Activated CD8-positive, alpha-beta T cell treated with anti-CD3 and anti-CD28 coated beads, Interleukin-2, amount 10 ng/mL, durations not matched to agents 7 days and 5 days (primary cell): ENCODE measurements around the gene ALDH1A1. TPM values are rescaled to one million over a fixed set of nuclear protein-coding genes. Genes with fewer than 3 reads are reported as not detected.
"Not testable (repeated sequence)": the region's sequence is repeated elsewhere in the genome, so short reads cannot be mapped to it uniquely, and the experiment has no call there.

Experiments used
- ATAC-seq: fragments of 150-1000 bp; cut with Tn5 transposase; one replicate; pipeline ENCODE4 v1.10.0; 2021; ENCODE audit warnings: moderate library complexity
- CTCF ChIA-PET: fragments of 350-600 bp; sonication (Branson Sonifier 250); formaldehyde crosslinking; loops from one replicate; lab custom pipeline; 2021; ENCODE audit warnings: antibody characterized with exemption; lab: Charles Lee
- POLR2A ChIA-PET: fragments of 350-600 bp; sonication (Branson Sonifier 250); formaldehyde crosslinking; loops from one replicate; lab custom pipeline; 2021; ENCODE audit warnings: antibody characterized with exemption; lab: Charles Lee
- DNase-seq: peaks from one replicate; pipeline ENCODE4 v3.0.0-alpha.2; 2020
- H3K27ac Mint-ChIP-seq: one replicate; pipeline ENCODE4 v1.8.0; 2021; ENCODE audit warnings: mild to moderate bottlenecking, mixed read lengths
- H3K27me3 Mint-ChIP-seq: one replicate; pipeline ENCODE4 v1.8.0; 2021; ENCODE audit warnings: low read depth, mixed read lengths
- H3K36me3 Mint-ChIP-seq: one replicate; pipeline ENCODE4 v1.8.0; 2021; ENCODE audit warnings: low read depth, mixed read lengths
- H3K4me1 Mint-ChIP-seq: one replicate; pipeline ENCODE4 v1.8.0; 2021; ENCODE audit warnings: low read depth, mixed read lengths
- H3K4me3 Mint-ChIP-seq: one replicate; pipeline ENCODE4 v1.8.0; 2021; ENCODE audit warnings: mild to moderate bottlenecking, mixed read lengths
- H3K9me3 Mint-ChIP-seq: one replicate; pipeline ENCODE4 v1.8.0; 2022; ENCODE audit warnings: mixed read lengths; ENCODE audit not compliant: insufficient read depth
- total RNA-seq, 2 experiments: library from RNA; stranded (reverse); gene quantifications; one replicate each; pipeline ENCODE4 v1.2.3, GENCODE V29; 2021

The ALDH1A1 gene
- total RNA-seq, 2 experiments from 2014 or later = not detected

- ATAC-seq (no peak), DNase-seq (no peak)
- Mint-ChIP-seq H3K27ac (no peak overlapping the region), H3K27me3 (no peaks in the 10 kb centered on the region), H3K9me3 (no peaks in the 10 kb centered on the region), H3K4me3 (no peak overlapping the region), H3K36me3 (no peaks in the 10 kb centered on the region), H3K4me1 (no peaks in the 10 kb centered on the region)
- POLR2A ChIA-PET = no interaction called here
- CTCF ChIA-PET = no interaction called here
Observed at GRCh38 chr9:72875221-72875620, 77.6 kb downstream of the ALDH1A1 start.

GRCh38 chr9:72874344-72874743 is 78.5 kb downstream of the ALDH1A1 start:
- Mint-ChIP-seq H3K4me1 (no peaks in the 10 kb centered on the region), H3K27me3 (no peaks in the 10 kb centered on the region), H3K4me3 (no peak overlapping the region), H3K27ac (no peak overlapping the region), H3K36me3 (no peaks in the 10 kb centered on the region), H3K9me3 (no peaks in the 10 kb centered on the region)
- ChIA-PET POLR2A (no interaction called here), CTCF (no interaction called here)
- no peak for ATAC-seq
- DNase-seq = no peak

- CTCF ChIA-PET = interaction anchor here (0.6 kb wide), 1 partner anchor 602 kb away, joined by 3 read pairs; no protein-coding TSS in a partner anchor
Observed at GRCh38 chr9:72873456-72873855, 79.4 kb downstream of the ALDH1A1 start.

GRCh38 chr9:72872718-72873117 is 80.1 kb downstream of the ALDH1A1 start:
- H3K27ac Mint-ChIP-seq = no peak overlapping the region
- no peaks in the 10 kb centered on the region for H3K9me3 Mint-ChIP-seq
- ChIA-PET POLR2A (no interaction called here), CTCF (interaction anchor here (0.6 kb wide), 1 partner anchor 601 kb away, joined by 3 read pairs; no protein-coding TSS in a partner anchor)
- no peaks in the 10 kb centered on the region for H3K4me1 Mint-ChIP-seq
- no peaks in the 10 kb centered on the region for H3K36me3 Mint-ChIP-seq
- H3K4me3 Mint-ChIP-seq = no peak overlapping the region
- H3K27me3 Mint-ChIP-seq = no peaks in the 10 kb centered on the region
- no peak for DNase-seq
- ATAC-seq = no peak

More at GRCh38 chr9:72873456-72873855, 79.4 kb downstream of the ALDH1A1 start:
- POLR2A ChIA-PET = no interaction called here
- H3K36me3 Mint-ChIP-seq = no peaks in the 10 kb centered on the region
- no peaks in the 10 kb centered on the region for H3K27me3 Mint-ChIP-seq
- ATAC-seq (no peak), DNase-seq (no peak)
- no peaks in the 10 kb centered on the region for H3K4me1 Mint-ChIP-seq
- H3K27ac Mint-ChIP-seq = no peak overlapping the region
- H3K4me3 Mint-ChIP-seq = no peak overlapping the region
- no peaks in the 10 kb centered on the region for H3K9me3 Mint-ChIP-seq

GRCh38 chr9:72871685-72872084 is 81.2 kb downstream of the ALDH1A1 start:
- no peak for DNase-seq
- Mint-ChIP-seq H3K9me3 (no peaks in the 10 kb centered on the region), H3K4me1 (no peaks in the 10 kb centered on the region), H3K36me3 (no peaks in the 10 kb centered on the region), H3K4me3 (no peak overlapping the region), H3K27me3 (no peaks in the 10 kb centered on the region), H3K27ac (no peak overlapping the region)
- ATAC-seq = no peak
- POLR2A ChIA-PET = no interaction called here
- CTCF ChIA-PET = interaction anchor here (1.1 to 1.8 kb wide), 3 partner anchors 15 to 150 kb away, joined by 3 to 6 read pairs (median 4); no protein-coding TSS in a partner anchor

- DNase-seq = no peak
- POLR2A ChIA-PET = no interaction called here
- no peaks in the 10 kb centered on the region for H3K36me3 Mint-ChIP-seq
Observed at GRCh38 chr9:72864327-72864726, 88.5 kb downstream of the ALDH1A1 start.

GRCh38 chr9:72863456-72864094 is 89.3 kb downstream of the ALDH1A1 start:
- no peaks in the 10 kb centered on the region for H3K9me3 Mint-ChIP-seq
- no peaks in the 10 kb centered on the region for H3K27me3 Mint-ChIP-seq
- H3K27ac Mint-ChIP-seq = no peak overlapping the region

More at GRCh38 chr9:72864327-72864726, 88.5 kb downstream of the ALDH1A1 start:
- CTCF ChIA-PET = no interaction called here
- Mint-ChIP-seq H3K9me3 (no peaks in the 10 kb centered on the region), H3K4me3 (no peak overlapping the region), H3K27me3 (no peaks in the 10 kb centered on the region), H3K4me1 (no peaks in the 10 kb centered on the region), H3K27ac (no peak overlapping the region)
- no peak for ATAC-seq

GRCh38 chr9:72862788-72863187 is 90.1 kb downstream of the ALDH1A1 start:
- ATAC-seq, H3K36me3 Mint-ChIP-seq, H3K4me3 Mint-ChIP-seq: not testable (repeated sequence)

More at GRCh38 chr9:72863456-72864094, 89.3 kb downstream of the ALDH1A1 start:
- H3K36me3 Mint-ChIP-seq = no peaks in the 10 kb centered on the region
- POLR2A ChIA-PET = no interaction called here
- H3K4me1 Mint-ChIP-seq = no peaks in the 10 kb centered on the region
- DNase-seq (no peak), ATAC-seq (no peak)
- CTCF ChIA-PET = no interaction called here
- no peak overlapping the region for H3K4me3 Mint-ChIP-seq

GRCh38 chr9:72858089-72858912 is 94.6 kb downstream of the ALDH1A1 start:
- CTCF ChIA-PET = interaction anchor here (1.0 to 3.6 kb wide), 4 partner anchors 164 to 587 kb away, joined by 3 to 15 read pairs (median 4); no protein-coding TSS in a partner anchor
- Mint-ChIP-seq H3K9me3 (no peaks in the 10 kb centered on the region), H3K36me3 (no peaks in the 10 kb centered on the region), H3K27me3 (no peaks in the 10 kb centered on the region), H3K4me3 (no peak overlapping the region), H3K27ac (no peak overlapping the region), H3K4me1 (no peaks in the 10 kb centered on the region)
- DNase-seq (no peak), ATAC-seq (no peak)
- POLR2A ChIA-PET = no interaction called here

More at GRCh38 chr9:72862788-72863187, 90.1 kb downstream of the ALDH1A1 start:
- H3K9me3 Mint-ChIP-seq, POLR2A ChIA-PET, H3K4me1 Mint-ChIP-seq, H3K27ac Mint-ChIP-seq, H3K27me3 Mint-ChIP-seq, DNase-seq, CTCF ChIA-PET: not testable (repeated sequence)

- Mint-ChIP-seq H3K27me3 (no peaks in the 10 kb centered on the region), H3K9me3 (no peaks in the 10 kb centered on the region), H3K4me3 (no peak overlapping the region), H3K36me3 (no peaks in the 10 kb centered on the region), H3K4me1 (no peaks in the 10 kb centered on the region), H3K27ac (no peak overlapping the region)
- ChIA-PET CTCF (interaction anchor here (0.7 to 3.6 kb wide), 10 partner anchors 12 to 586 kb away, joined by 3 to 15 read pairs (median 4); no protein-coding TSS in a partner anchor), POLR2A (no interaction called here)
- no peak for ATAC-seq
- no peak for DNase-seq
Observed at GRCh38 chr9:72857624-72857996, 95.2 kb downstream of the ALDH1A1 start.

- ATAC-seq = no peak
Observed at GRCh38 chr9:72856972-72857623, 95.8 kb downstream of the ALDH1A1 start.

More at GRCh38 chr9:72856972-72857623, 95.8 kb downstream of the ALDH1A1 start:
- H3K4me3 Mint-ChIP-seq = no peak overlapping the region
- CTCF ChIA-PET = interaction anchor here (0.7 to 3.6 kb wide), 9 partner anchors 11 to 585 kb away, joined by 3 to 15 read pairs (median 4); no protein-coding TSS in a partner anchor
- no peaks in the 10 kb centered on the region for H3K4me1 Mint-ChIP-seq
- no peak overlapping the region for H3K27ac Mint-ChIP-seq
- no peaks in the 10 kb centered on the region for H3K36me3 Mint-ChIP-seq
- H3K27me3 Mint-ChIP-seq = no peaks in the 10 kb centered on the region
- no peak for DNase-seq
- POLR2A ChIA-PET = no interaction called here
- no peaks in the 10 kb centered on the region for H3K9me3 Mint-ChIP-seq
